CD14-positive monocyte (primary cell): ENCODE results near the gene CPEB3. TPM values are rescaled to one million over a fixed set of nuclear protein-coding genes. Genes with fewer than 3 reads are reported as not detected.

ENCODE experiments used
- DNase-seq, 3 donors: peaks; one replicate each; pipeline ENCODE4 v3.0.0-alpha.2; 2011 to 2022
- H2AFZ ChIP-seq: 2 replicates; pipeline ENCODE4 v1.6.0; 2012; ENCODE audit warnings: mild to moderate bottlenecking, low read depth, low read length, inconsistent platforms; ENCODE audit not compliant: insufficient read depth, poor library complexity, severe bottlenecking
- H3K27ac ChIP-seq, 2 donors: 1 replicate in 1 of 2; 2 replicates in 1 of 2; pipeline ENCODE4 v1.5.1; 2012 to 2013; ENCODE audit warnings: low read length in 2 of 2, control low read depth in 1 of 2, inconsistent platforms in 1 of 2, low read depth in 1 of 2, mild to moderate bottlenecking in 1 of 2
- H3K27me3 ChIP-seq, 2 donors: one replicate each; pipeline versions ENCODE4 v1.6.0 to v1.6.1; 2011 to 2013; ENCODE audit warnings: low read length in 2 of 2; ENCODE audit not compliant: control insufficient read depth in 2 of 2, insufficient read depth in 2 of 2
- H3K36me3 ChIP-seq, 2 donors: replicated peaks in 1 of 2; 1 replicate in 1 of 2; 2 replicates in 1 of 2; pipeline versions ENCODE4 v1.5.1 to v1.6.1; 2012 to 2013; ENCODE audit warnings: low read length in 2 of 2, control low read depth in 1 of 2, inconsistent platforms in 1 of 2, mild to moderate bottlenecking in 1 of 2; ENCODE audit not compliant: insufficient read depth in 2 of 2, control insufficient read depth in 1 of 2
- H3K4me1 ChIP-seq, 2 donors: 1 replicate in 1 of 2; 2 replicates in 1 of 2; pipeline versions ENCODE4 v1.5.1 to v1.6.1; 2012 to 2013; ENCODE audit warnings: low read length in 2 of 2, control low read depth in 1 of 2, inconsistent platforms in 1 of 2, mild to moderate bottlenecking in 1 of 2, moderate library complexity in 1 of 2; ENCODE audit not compliant: insufficient read depth in 2 of 2, control insufficient read depth in 1 of 2
- H3K4me2 ChIP-seq: replicated peaks from 2 replicates; pipeline ENCODE3; 2012; ENCODE audit warnings: low read length, moderate library complexity, mild to moderate bottlenecking; ENCODE audit not compliant: poor library complexity, severe bottlenecking; ENCODE audit errors: extremely low read depth
- H3K4me3 ChIP-seq, 3 experiments: fragments of 200-600 bp in 1 of 3; sonication (generic) in 1 of 3; replicated peaks in 1 of 3; 1 replicate in 2 of 3; 2 replicates in 1 of 3; pipeline ENCODE4 v1.5.1; 2011 to 2013; ENCODE audit warnings: low read length in 3 of 3, mild to moderate bottlenecking in 3 of 3, control low read depth in 2 of 3, low read depth in 2 of 3, inconsistent platforms in 1 of 3, moderate library complexity in 1 of 3
- H3K79me2 ChIP-seq: 2 replicates; pipeline ENCODE4 v1.6.0; 2012; ENCODE audit warnings: mild to moderate bottlenecking, control low read depth, inconsistent platforms, low read length, moderate library complexity; ENCODE audit not compliant: insufficient read depth
- H3K9ac ChIP-seq: 2 replicates; pipeline ENCODE4 v1.6.0; 2017; ENCODE audit warnings: low read length, mild to moderate bottlenecking; ENCODE audit not compliant: insufficient read depth, poor library complexity, severe bottlenecking
- H3K9me3 ChIP-seq, 2 donors: replicated peaks in 1 of 2; 1 replicate in 1 of 2; 2 replicates in 1 of 2; pipeline versions ENCODE4 v1.5.1 to v1.6.1; 2012 to 2013; ENCODE audit warnings: low read length in 2 of 2, control low read depth in 1 of 2; ENCODE audit not compliant: control insufficient read depth in 1 of 2, insufficient read depth in 1 of 2
- H4K20me1 ChIP-seq: 2 replicates; pipeline ENCODE4 v1.6.0; 2012; ENCODE audit warnings: mild to moderate bottlenecking, low read length, control low read depth, moderate library complexity; ENCODE audit not compliant: insufficient read depth
- H3K27ac Mint-ChIP-seq, 7 donors: one replicate each; pipeline ENCODE4 v1.8.0; 2020; ENCODE audit warnings: mild to moderate bottlenecking in 7 of 7, mixed read lengths in 7 of 7, moderate library complexity in 6 of 7, inconsistent platforms in 2 of 7
- H3K27me3 Mint-ChIP-seq, 3 donors: one replicate each; pipeline ENCODE4 v1.8.0; 2021 to 2022; ENCODE audit warnings: low read depth in 3 of 3, mild to moderate bottlenecking in 3 of 3, mixed read lengths in 3 of 3, moderate library complexity in 3 of 3, inconsistent platforms in 1 of 3
- H3K36me3 Mint-ChIP-seq, 2 donors: one replicate each; pipeline ENCODE4 v1.8.0; 2020; ENCODE audit warnings: mixed read lengths in 2 of 2, inconsistent platforms in 1 of 2, mild to moderate bottlenecking in 1 of 2
- H3K4me1 Mint-ChIP-seq: one replicate; pipeline ENCODE4 v1.8.0; 2020; ENCODE audit warnings: mild to moderate bottlenecking, mixed read lengths
- H3K4me3 Mint-ChIP-seq, 2 donors: one replicate each; pipeline ENCODE4 v1.8.0; 2020; ENCODE audit warnings: mild to moderate bottlenecking in 2 of 2, mixed read lengths in 2 of 2, moderate library complexity in 1 of 2
- H3K9me3 Mint-ChIP-seq, 7 donors: one replicate each; pipeline ENCODE4 v1.8.0; 2020 to 2022; ENCODE audit warnings: mixed read lengths in 7 of 7, mild to moderate bottlenecking in 6 of 7, moderate library complexity in 6 of 7, inconsistent platforms in 2 of 7
- WGBS: methylation state at CpG from one replicate; pipeline ENCODE4 v1.1.5; 2013; ENCODE audit warnings: missing lambda C conversion rate; ENCODE audit not compliant: insufficient coverage; 5-methylcytosine and 5-hydroxymethylcytosine counted together
- intact Hi-C, 2 donors: fragments of 100-400 bp; cut with micrococcal nuclease; formaldehyde crosslinking; loops; one replicate each; pipeline versions ENCODE4 v1.15.0 to v1.15.1; 2023
- polyA plus RNA-seq, 3 donors: library from polyadenylated mRNA; depleted of rRNA in 1 of 3; unstranded in 2 of 3; stranded (reverse) in 1 of 3; fragments of 300-500 nt in 2 of 3; fragments of >200 nt in 1 of 3; fragmentation: Illumina TruSeq in 2 of 3; gene quantifications; 1 replicate in 2 of 3; 2 replicates in 1 of 3; pipeline ENCODE4 v1.2.3, GENCODE V29; 2012 to 2021
- TF ChIP-seq, protein P1 (sequence below): fragments of 200-600 bp; IDR thresholded peaks from one replicate; pipeline ENCODE4 v1.8.0; 2022; ENCODE audit warnings: antibody characterized with exemption, mild to moderate bottlenecking

CPEB3 gene
- polyA plus RNA-seq, 3 donors = 1.8 to 2.9 (median 2.1) TPM

DNA sequence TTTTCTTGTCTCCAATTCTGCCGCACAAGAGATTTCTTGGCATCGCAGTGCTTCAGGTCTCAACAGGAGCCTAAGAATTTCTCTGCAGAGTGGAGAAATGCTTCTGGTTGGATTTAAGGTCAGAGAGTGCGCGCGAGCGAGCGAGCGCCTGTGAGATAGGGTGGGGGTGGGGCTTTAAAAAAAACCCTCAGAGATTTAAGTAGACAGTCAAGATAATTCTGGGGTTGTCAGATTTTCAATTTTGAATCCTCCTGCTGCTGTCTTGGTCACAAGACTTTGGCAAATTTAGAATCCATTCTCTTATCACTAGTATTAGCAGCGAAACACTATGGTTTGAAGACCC is 49.7 kb downstream of the CPEB3 start:
- Histone ChIP-seq H3K4me3 (peak overlapping the region; percentile 71 to 89 (median 89)), H3K79me2 (peaks cover 36% of the 10 kb centered on the region), H3K4me2 (peak overlapping the region; percentile 95), H3K4me1 (peaks cover 39 to 49% of the 10 kb centered on the region in 2 donors), H2AFZ (peak overlapping the region; percentile 86), H3K9ac (peak overlapping the region; percentile 85), H3K27ac (peak overlapping the region; percentile 88 to 89), H4K20me1 (peaks cover 20% of the 10 kb centered on the region), H3K9me3 (no peaks in the 10 kb centered on the region), H3K27me3 (no peaks in the 10 kb centered on the region), H3K36me3 (no peaks in the 10 kb centered on the region)
- 5% methylated on average over 7 of the region's 9 CpGs for WGBS
- H3K9me3 Mint-ChIP-seq = peaks cover 0 to 2% (median 0%) of the 10 kb centered on the region in 7 donors
- intact Hi-C loops = loop anchor here in 1 of 2 donors (2.0 kb wide), 1 partner anchor 50 kb away; the partner anchor contains the start of genes CPEB3 and MARCHF5
- H3K36me3 Mint-ChIP-seq = peaks cover 13 to 15% of the 10 kb centered on the region in 2 donors
- TF ChIP-seq, protein P1, sequence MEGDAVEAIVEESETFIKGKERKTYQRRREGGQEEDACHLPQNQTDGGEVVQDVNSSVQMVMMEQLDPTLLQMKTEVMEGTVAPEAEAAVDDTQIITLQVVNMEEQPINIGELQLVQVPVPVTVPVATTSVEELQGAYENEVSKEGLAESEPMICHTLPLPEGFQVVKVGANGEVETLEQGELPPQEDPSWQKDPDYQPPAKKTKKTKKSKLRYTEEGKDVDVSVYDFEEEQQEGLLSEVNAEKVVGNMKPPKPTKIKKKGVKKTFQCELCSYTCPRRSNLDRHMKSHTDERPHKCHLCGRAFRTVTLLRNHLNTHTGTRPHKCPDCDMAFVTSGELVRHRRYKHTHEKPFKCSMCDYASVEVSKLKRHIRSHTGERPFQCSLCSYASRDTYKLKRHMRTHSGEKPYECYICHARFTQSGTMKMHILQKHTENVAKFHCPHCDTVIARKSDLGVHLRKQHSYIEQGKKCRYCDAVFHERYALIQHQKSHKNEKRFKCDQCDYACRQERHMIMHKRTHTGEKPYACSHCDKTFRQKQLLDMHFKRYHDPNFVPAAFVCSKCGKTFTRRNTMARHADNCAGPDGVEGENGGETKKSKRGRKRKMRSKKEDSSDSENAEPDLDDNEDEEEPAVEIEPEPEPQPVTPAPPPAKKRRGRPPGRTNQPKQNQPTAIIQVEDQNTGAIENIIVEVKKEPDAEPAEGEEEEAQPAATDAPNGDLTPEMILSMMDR = no peak
- DNase-seq = peak in 1 of 3 donors; percentile 4
- H3K27ac Mint-ChIP-seq = peak overlapping the region; percentile 87 to 97 (median 93)
- peaks cover 0 to 4% (median 0%) of the 10 kb centered on the region in 3 donors for H3K27me3 Mint-ChIP-seq
- peak overlapping the region; percentile 93 to 99 for H3K4me3 Mint-ChIP-seq
- peaks cover 50% of the 10 kb centered on the region for H3K4me1 Mint-ChIP-seq

- Histone ChIP-seq H3K27me3 (no peaks in the 10 kb centered on the region), H3K79me2 (peaks cover 42% of the 10 kb centered on the region), H4K20me1 (peaks cover 25% of the 10 kb centered on the region), H3K4me2 (peak overlapping the region; percentile 95), H2AFZ (peak overlapping the region; percentile 86), H3K9ac (peak overlapping the region; percentile 85), H3K4me3 (peak overlapping the region; percentile 71 to 89 (median 89)), H3K27ac (peak overlapping the region; percentile 88 to 89), H3K4me1 (peaks cover 39 to 49% of the 10 kb centered on the region in 2 donors), H3K36me3 (peaks cover 0 to 3% of the 10 kb centered on the region in 2 donors), H3K9me3 (no peaks in the 10 kb centered on the region)
- Mint-ChIP-seq H3K9me3 (peaks cover 0 to 2% (median 0%) of the 10 kb centered on the region in 7 donors), H3K27me3 (peaks cover 0 to 4% (median 0%) of the 10 kb centered on the region in 3 donors), H3K4me1 (peaks cover 53% of the 10 kb centered on the region), H3K36me3 (peaks cover 15 to 18% of the 10 kb centered on the region in 2 donors), H3K27ac (peak overlapping the region; percentile 87 to 97 (median 93)), H3K4me3 (peak overlapping the region; percentile 93 to 99)
- intact Hi-C loops = loop anchor here in 1 of 2 donors (2.0 kb wide), 1 partner anchor 50 kb away; the partner anchor contains the start of genes CPEB3 and MARCHF5
- WGBS = 0% methylated on average over 18 of the region's 28 CpGs
- DNase-seq = peak; percentile 77 to 90 (median 80)
- TF ChIP-seq, protein P1 = no peak
Measured at GRCh38 chr10:92240289-92241157, 50.4 kb downstream of the CPEB3 start.
